DMS153 treated with DMSO at 0.1 percent for 48 hours (cell line): ENCODE data around the gene NDNF.

Experiments
- DNase-seq: peaks from one replicate; lab custom pipeline; 2025; ENCODE audit not compliant: unreplicated experiment; lab: John Stamatoyannopoulos, UW

Gene NDNF

DNA sequence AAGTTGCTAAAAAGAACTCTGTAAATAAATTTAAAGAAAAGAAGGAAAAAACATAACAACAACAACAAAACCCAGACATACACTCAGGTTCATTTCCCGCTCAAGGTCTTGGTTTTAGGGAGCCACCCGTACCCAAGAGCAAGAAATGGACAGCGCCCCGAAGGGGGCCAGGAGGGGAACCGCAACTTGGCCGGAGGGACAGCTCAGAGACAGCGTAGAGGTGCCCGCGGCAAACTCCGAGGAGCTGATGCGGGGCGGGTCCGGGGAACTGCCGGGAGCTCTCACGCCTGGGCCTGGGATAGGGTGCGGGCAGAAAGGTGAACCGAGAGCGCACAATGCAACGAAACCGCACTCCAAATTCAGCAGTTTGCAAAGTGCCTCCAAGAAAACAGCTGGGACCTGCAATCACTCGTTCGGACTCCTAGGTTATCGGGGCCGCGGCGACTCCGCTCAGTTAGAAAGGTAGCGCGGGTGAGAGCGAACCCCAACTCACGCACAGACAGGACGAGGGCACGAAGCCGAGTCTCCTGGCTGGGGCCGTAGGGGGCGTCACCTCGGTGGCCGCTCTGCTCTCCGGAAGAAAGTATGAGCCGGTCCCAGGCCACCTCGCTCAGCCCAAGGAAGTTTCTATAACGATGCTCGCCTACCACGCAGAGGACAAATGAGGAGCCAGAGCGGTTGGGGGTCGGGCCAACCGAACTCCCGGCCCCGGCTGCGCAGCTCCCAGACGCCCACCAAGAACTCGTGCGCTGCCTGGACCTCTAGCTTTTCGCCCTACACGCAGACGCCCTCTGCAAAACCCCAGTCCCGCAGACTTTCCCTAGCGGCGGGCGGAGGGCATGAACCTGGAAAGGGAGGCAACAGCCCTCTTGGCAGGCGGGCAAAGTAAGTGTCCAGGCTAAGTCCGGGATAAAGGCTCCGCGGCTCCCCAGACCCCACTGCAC lies 1.4 kb downstream of the NDNF start:
- DNase-seq, result no peak

GRCh38 chr4:121070274-121070673 lies 2.1 kb downstream of the NDNF start:
- no peak for DNase-seq

DNA sequence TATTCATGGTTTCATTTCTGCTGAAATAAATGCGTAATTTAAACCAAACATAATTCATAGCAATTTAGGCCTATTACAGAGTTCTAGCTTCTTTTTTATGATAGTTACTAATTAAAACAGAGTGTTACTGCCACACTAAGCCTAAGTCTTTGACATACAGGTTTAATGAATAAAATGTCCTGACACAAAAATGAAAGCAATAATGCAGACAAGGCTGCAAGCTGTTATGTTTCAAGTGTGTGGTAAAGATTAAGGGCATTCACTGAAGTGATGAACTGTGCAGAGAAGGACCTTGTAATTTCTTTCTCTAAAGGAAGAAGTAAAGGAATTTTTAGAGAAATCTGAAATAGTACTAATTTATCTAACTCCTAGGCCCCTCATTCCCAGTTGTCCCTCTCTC lies 2.9 kb downstream of the NDNF start:
- no peak for DNase-seq

DNA sequence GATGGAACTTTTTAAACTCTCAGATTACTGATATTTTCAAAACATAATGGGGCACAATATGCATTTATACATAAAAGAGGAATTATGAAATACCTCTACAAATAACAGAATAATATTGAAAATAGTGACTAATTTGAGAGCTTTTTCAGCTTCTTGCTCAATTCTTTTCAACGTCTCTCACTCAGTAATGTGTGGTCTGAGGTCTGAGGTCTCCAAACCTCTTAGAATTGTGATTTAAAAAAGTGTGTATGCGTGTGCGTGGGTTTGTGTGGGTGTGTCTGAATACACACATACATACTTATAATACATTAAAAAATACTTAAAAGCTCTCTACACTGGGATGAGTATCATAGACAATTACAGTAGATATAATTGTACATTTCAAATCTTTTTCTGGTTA lies 7.9 kb downstream of the NDNF start:
- no peak for DNase-seq

GRCh38 chr4:121062521-121062920 lies 9.8 kb downstream of the NDNF start:
- DNase-seq, result no peak

GRCh38 chr4:121061861-121062260 lies 10.5 kb downstream of the NDNF start:
- no peak for DNase-seq

- no peak for DNase-seq
Measured at GRCh38 chr4:121061215-121061614, 11.1 kb downstream of the NDNF start.

DNA sequence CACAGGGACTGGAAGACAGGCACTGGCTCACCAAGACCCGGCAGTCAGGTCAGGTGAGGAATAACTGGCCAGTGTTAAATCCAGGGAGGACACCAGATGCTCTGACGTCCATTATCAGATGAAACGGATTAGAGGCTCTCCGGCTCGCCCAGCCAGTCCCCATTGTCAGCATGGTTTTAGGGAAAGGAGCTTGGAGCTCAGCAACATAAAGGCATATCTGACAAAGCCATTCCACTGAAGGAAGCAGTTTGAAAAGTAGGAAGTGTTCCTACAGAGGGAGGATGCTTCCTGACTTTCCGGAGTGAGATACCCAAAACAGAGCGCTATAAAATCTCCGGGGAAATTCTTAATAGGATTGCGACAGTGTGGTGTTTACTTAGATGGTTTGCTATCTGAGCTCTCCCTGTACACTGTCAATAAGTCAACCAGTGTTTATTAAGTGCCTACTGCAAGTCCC lies 14.8 kb downstream of the NDNF start:
- no peak for DNase-seq

GRCh38 chr4:121056066-121056465 lies 16.3 kb downstream of the NDNF start:
- no peak for DNase-seq

GRCh38 chr4:121054373-121054772 lies 18.0 kb downstream of the NDNF start:
- DNase-seq, result no peak

DNA sequence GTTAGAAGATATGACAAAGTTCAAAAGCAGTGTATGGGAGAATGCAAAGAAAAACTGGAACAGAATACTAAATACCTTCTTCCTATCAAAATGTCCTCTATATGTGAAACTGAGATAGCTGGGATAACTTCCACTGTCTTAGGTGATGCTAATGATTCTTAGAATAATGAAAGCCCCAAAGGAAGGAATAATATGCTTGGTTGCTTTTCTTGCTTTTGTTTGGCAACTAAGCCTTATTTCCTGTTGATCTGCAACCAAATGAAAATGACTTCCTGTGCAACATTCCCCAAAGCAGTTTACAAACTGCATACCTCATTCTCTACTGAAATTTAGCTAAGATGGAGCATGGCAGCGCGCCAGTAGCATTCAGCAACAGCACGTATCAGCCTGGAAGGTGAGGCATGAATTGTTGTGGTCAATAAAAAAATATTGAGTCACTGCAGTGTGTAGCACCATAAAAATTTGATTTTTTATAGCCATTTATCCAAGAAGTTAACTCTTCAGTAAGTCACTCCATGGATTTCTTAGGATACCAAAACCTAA lies 18.7 kb downstream of the NDNF start:
- no peak for DNase-seq

- no peak for DNase-seq
Measured at GRCh38 chr4:121050300-121050699, 22.0 kb downstream of the NDNF start.

GRCh38 chr4:121049072-121049599 lies 23.2 kb downstream of the NDNF start:
- no peak for DNase-seq

DNA sequence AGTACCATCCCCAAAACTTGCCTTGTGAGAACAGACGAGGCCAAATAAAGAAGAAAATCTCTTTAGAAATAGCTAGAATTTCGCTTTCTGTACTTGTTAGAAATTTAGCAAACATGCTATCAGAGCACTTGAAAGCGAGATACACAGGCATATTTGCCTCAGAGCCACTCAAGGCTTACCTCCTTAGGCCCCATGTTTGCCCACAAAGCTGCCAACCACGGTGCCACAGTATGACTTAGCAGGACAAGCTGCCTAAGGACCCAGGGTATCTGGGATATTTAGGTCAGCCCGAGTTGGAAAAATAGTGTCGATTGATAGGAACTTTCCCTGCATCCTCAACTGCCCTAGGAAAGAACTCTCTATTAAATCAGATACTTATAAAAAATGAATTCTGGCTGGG lies 24.2 kb downstream of the NDNF start:
- DNase-seq, result no peak

DNA sequence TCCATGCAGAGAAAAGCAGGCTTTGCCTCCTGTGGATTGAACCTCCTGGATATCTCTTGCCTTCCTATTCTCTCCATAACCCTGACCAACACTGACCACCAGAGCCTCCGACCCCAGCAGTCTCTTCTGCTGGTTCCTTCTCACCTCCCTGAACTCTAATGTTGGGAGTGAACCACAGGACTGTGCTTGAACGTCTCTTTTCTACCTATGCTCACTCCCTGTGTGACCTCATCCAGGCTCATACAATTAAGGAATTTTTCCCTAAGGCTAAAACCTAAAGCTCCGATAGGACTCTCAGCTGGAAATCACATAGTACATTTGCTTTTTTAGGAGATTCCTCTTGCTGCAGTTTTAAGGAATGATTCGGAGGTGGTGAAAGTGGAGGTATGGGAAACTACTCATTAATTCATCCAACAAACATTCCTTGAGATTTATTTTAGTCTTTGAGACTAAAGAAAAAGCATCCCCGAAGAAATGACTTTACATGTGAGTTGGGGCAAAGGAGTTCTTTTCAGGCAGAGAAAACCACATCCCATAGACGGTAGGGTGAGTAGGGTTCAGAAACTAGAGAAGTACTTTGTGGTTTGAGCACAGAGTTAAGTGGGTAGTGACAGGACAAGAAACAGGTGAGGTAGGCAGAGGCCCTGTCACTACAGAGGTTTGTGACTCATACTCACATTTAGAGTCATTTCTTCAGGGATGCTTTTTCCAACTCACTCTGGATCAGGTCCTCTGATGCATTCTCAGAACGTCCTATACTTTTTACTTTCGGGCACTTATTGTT lies 30.8 kb downstream of the NDNF start:
- DNase-seq, result no peak

- DNase-seq, result no peak
Measured at GRCh38 chr4:121034017-121034416, 38.3 kb downstream of the NDNF start.

GRCh38 chr4:121030711-121031110 lies 41.6 kb downstream of the NDNF start:
- no peak for DNase-seq

DNA sequence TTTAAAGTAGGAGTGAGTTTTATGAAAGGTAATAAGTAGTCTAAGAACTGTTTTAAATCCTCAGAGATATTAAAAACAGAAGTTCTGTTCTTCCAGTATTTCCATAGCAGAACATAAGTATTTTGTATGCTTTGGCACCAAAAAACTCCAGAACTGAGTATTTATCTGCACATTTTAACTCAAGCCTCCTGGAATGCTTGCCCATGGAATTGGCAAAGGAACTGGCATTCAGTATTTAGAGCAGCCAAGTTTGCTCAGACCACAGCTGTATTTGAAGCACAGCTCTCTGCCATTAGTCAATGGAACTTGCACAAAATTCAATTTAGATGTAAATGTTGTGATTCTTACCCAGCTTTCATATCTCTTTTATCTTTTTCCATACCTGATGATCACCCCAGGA lies 42.2 kb downstream of the NDNF start:
- no peak for DNase-seq

DNA sequence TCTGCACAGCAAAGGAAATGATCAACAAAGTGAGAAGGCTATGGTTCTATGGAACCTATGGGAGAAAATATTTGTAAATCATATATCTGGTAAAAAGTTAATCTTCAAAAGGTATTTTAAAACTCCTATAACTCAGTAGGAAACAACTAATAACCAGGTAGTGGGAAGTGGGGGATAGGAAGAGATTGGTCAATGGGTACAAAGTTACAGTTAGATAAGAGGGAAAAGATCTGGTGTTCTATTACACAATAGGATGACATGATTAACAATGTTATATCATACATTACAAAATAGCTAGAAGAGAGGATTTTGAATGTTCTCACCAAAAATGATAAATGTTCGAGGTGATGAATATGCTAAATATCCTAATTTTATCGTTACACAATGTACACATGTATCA lies 46.3 kb downstream of the NDNF start:
- no peak for DNase-seq

DNA sequence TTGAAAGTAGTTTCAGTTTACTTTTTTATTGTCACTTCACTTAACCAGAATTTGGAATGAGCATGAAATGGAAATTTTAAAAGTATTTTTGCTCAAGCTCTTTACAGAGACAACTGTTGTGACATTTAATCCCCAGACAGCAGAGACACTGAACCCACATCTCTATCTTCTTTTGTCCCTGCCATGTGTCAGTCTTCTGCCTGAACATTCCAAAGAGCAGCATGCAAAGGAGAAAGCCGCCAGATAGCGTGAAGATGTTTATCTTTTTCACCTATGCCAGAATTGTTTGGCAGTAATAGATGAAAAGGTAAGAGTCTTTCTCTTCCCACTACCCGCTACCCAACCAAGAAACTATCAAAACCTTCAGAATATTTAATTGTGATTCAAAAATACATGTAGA lies 46.8 kb downstream of the NDNF start:
- no peak for DNase-seq

- no peak for DNase-seq
Measured at GRCh38 chr4:121018543-121018942, 53.8 kb downstream of the NDNF start.

- DNase-seq, result no peak
Measured at GRCh38 chr4:121016611-121017010, 55.7 kb downstream of the NDNF start.
